ENCODE data around the gene SF3B1.
"Not testable (repeated sequence)": the region's sequence is repeated elsewhere in the genome, so short reads cannot be mapped to it uniquely, and the experiment has no call there.

Gene SF3B1

GRCh38 chr2:197433780-197434438 lies 919 bp downstream of the SF3B1 start:
- DNase-seq, result peak in 1 of 2 donors; percentile 15
- WGBS (ENCODE audit: extremely low coverage, insufficient coverage, insufficient read length), result no CpG with 5 or more reads among the region's 11 CpGs

GRCh38 chr2:197432527-197432926 lies 2.3 kb downstream of the SF3B1 start:
- H3K4me1 ChIP-seq (ENCODE audit: control insufficient read depth in 1 of 2, insufficient read depth in 2 of 2, low read length in 2 of 2); H4K8ac ChIP-seq (ENCODE audit: low read depth, low read length); H2BK120ac ChIP-seq (ENCODE audit: insufficient read depth, low read length, poor library complexity); H2BK12ac ChIP-seq (ENCODE audit: low read length); H2BK5ac ChIP-seq (ENCODE audit: low read depth, low read length, poor library complexity); H3K4me3 ChIP-seq (ENCODE audit: low read depth, low read length); DNase-seq; H2AFZ ChIP-seq (ENCODE audit: insufficient read depth, low read length, poor library complexity); H3K14ac ChIP-seq (ENCODE audit: low read length); H3K4me2 ChIP-seq (ENCODE audit: low read length); H3K18ac ChIP-seq (ENCODE audit: low read length); H2AK5ac ChIP-seq (ENCODE audit: low read length); H3K79me1 ChIP-seq (ENCODE audit: low read length); H3K36me3 ChIP-seq (ENCODE audit: control insufficient read depth in 1 of 2, insufficient read depth in 2 of 2, low read length in 2 of 2); H4K91ac ChIP-seq (ENCODE audit: low read depth, low read length); H3K27ac ChIP-seq (ENCODE audit: low read depth, low read length); H3K9me3 ChIP-seq (ENCODE audit: insufficient read depth, low read depth, low read length); H4K12ac ChIP-seq (ENCODE audit: low read depth, low read length); H3K23ac ChIP-seq (ENCODE audit: low read length); H3K27me3 ChIP-seq (ENCODE audit: insufficient read depth, low read length); H3K9ac ChIP-seq (ENCODE audit: low read length): not testable (repeated sequence)
- WGBS (ENCODE audit: extremely low coverage, insufficient coverage, insufficient read length), result no CpG with 5 or more reads among the region's 6 CpGs
- Histone ChIP-seq H3K79me2 (ENCODE audit: control insufficient read depth, insufficient read depth, low read length, poor library complexity) (peaks cover 37% of the 10 kb centered on the region), H3K4ac (ENCODE audit: low read depth, low read length) (peak overlapping the region; percentile 96)

More at GRCh38 chr2:197433780-197434438, 919 bp downstream of the SF3B1 start:
- no peak overlapping the region for H3K23ac ChIP-seq (ENCODE audit: low read length)
- H4K12ac ChIP-seq (ENCODE audit: low read depth, low read length), result no peak overlapping the region
- H3K18ac ChIP-seq (ENCODE audit: low read length), result no peak overlapping the region
- H2AK5ac ChIP-seq (ENCODE audit: low read length), result no peak overlapping the region
- no peak overlapping the region for H3K14ac ChIP-seq (ENCODE audit: low read length)
- H3K9ac ChIP-seq (ENCODE audit: low read length), result peak overlapping the region; percentile 28
- H3K4me2 ChIP-seq (ENCODE audit: low read length), result peak overlapping the region; percentile 67
- peaks cover 0 to 3% of the 10 kb centered on the region in 2 experiments for H3K36me3 ChIP-seq (ENCODE audit: control insufficient read depth in 1 of 2, insufficient read depth in 2 of 2, low read length in 2 of 2)
- H4K91ac ChIP-seq (ENCODE audit: low read depth, low read length), result no peak overlapping the region
- H3K27me3 ChIP-seq (ENCODE audit: insufficient read depth, low read length), result no peaks in the 10 kb centered on the region
- H3K9me3 ChIP-seq (ENCODE audit: insufficient read depth, low read depth, low read length), result no peaks in the 10 kb centered on the region
- no peak overlapping the region for H2AFZ ChIP-seq (ENCODE audit: insufficient read depth, low read length, poor library complexity)
- H4K8ac ChIP-seq (ENCODE audit: low read depth, low read length), result no peak overlapping the region
- H3K4me1 ChIP-seq (ENCODE audit: control insufficient read depth in 1 of 2, insufficient read depth in 2 of 2, low read length in 2 of 2), result peaks cover 5% of the 10 kb centered on the region in 2 experiments
- H2BK5ac ChIP-seq (ENCODE audit: low read depth, low read length, poor library complexity), result no peak overlapping the region
- peak overlapping the region; percentile 97 for H3K4ac ChIP-seq (ENCODE audit: low read depth, low read length)
- H3K79me1 ChIP-seq (ENCODE audit: low read length), result peaks cover 10% of the 10 kb centered on the region
- peak overlapping the region; percentile 89 for H3K4me3 ChIP-seq (ENCODE audit: low read depth, low read length)
- no peak overlapping the region for H2BK120ac ChIP-seq (ENCODE audit: insufficient read depth, low read length, poor library complexity)
- H3K79me2 ChIP-seq (ENCODE audit: control insufficient read depth, insufficient read depth, low read length, poor library complexity), result peaks cover 26% of the 10 kb centered on the region
- H3K27ac ChIP-seq (ENCODE audit: low read depth, low read length), result no peak overlapping the region
- H2BK12ac ChIP-seq (ENCODE audit: low read length), result no peak overlapping the region

- Histone ChIP-seq H3K27me3 (ENCODE audit: insufficient read depth, low read length) (no peaks in the 10 kb centered on the region), H3K4me2 (ENCODE audit: low read length) (no peak overlapping the region), H3K79me1 (ENCODE audit: low read length) (peaks cover 10% of the 10 kb centered on the region), H2AFZ (ENCODE audit: insufficient read depth, low read length, poor library complexity) (no peak overlapping the region), H3K14ac (ENCODE audit: low read length) (no peak overlapping the region), H3K79me2 (ENCODE audit: control insufficient read depth, insufficient read depth, low read length, poor library complexity) (peaks cover 37% of the 10 kb centered on the region), H4K8ac (ENCODE audit: low read depth, low read length) (no peak overlapping the region), H2AK5ac (ENCODE audit: low read length) (no peak overlapping the region), H2BK12ac (ENCODE audit: low read length) (no peak overlapping the region), H2BK120ac (ENCODE audit: insufficient read depth, low read length, poor library complexity) (no peak overlapping the region), H2BK5ac (ENCODE audit: low read depth, low read length, poor library complexity) (no peak overlapping the region), H4K91ac (ENCODE audit: low read depth, low read length) (no peak overlapping the region), H3K9me3 (ENCODE audit: insufficient read depth, low read depth, low read length) (no peaks in the 10 kb centered on the region), H3K23ac (ENCODE audit: low read length) (no peak overlapping the region), H3K18ac (ENCODE audit: low read length) (no peak overlapping the region), H3K27ac (ENCODE audit: low read depth, low read length) (no peak overlapping the region), H3K4me1 (ENCODE audit: control insufficient read depth in 1 of 2, insufficient read depth in 2 of 2, low read length in 2 of 2) (peaks cover 5% of the 10 kb centered on the region in 2 experiments), H3K9ac (ENCODE audit: low read length) (no peak overlapping the region), H3K4ac (ENCODE audit: low read depth, low read length) (peak overlapping the region; percentile 94), H3K4me3 (ENCODE audit: low read depth, low read length) (no peak overlapping the region), H3K36me3 (ENCODE audit: control insufficient read depth in 1 of 2, insufficient read depth in 2 of 2, low read length in 2 of 2) (peaks cover 2 to 8% of the 10 kb centered on the region in 2 experiments), H4K12ac (ENCODE audit: low read depth, low read length) (no peak overlapping the region)
- WGBS (ENCODE audit: extremely low coverage, insufficient coverage, insufficient read length), result no CpG with 5 or more reads among the region's 6 CpGs
- DNase-seq, result no peak
Observed at GRCh38 chr2:197431858-197432257, 3.0 kb downstream of the SF3B1 start.

- Histone ChIP-seq H3K9me3 (ENCODE audit: insufficient read depth, low read depth, low read length) (no peaks in the 10 kb centered on the region), H3K27ac (ENCODE audit: low read depth, low read length) (no peak overlapping the region), H3K4me1 (ENCODE audit: control insufficient read depth in 1 of 2, insufficient read depth in 2 of 2, low read length in 2 of 2) (no peaks in the 10 kb centered on the region), H2AK5ac (ENCODE audit: low read length) (no peak overlapping the region), H3K14ac (ENCODE audit: low read length) (no peak overlapping the region), H4K8ac (ENCODE audit: low read depth, low read length) (no peak overlapping the region), H3K9ac (ENCODE audit: low read length) (no peak overlapping the region), H3K23ac (ENCODE audit: low read length) (no peak overlapping the region), H3K79me2 (ENCODE audit: control insufficient read depth, insufficient read depth, low read length, poor library complexity) (peaks cover 36% of the 10 kb centered on the region), H3K4ac (ENCODE audit: low read depth, low read length) (peak overlapping the region; percentile 98), H2AFZ (ENCODE audit: insufficient read depth, low read length, poor library complexity) (no peak overlapping the region), H3K27me3 (ENCODE audit: insufficient read depth, low read length) (no peaks in the 10 kb centered on the region), H2BK120ac (ENCODE audit: insufficient read depth, low read length, poor library complexity) (no peak overlapping the region), H3K18ac (ENCODE audit: low read length) (no peak overlapping the region), H4K12ac (ENCODE audit: low read depth, low read length) (no peak overlapping the region), H3K36me3 (ENCODE audit: control insufficient read depth in 1 of 2, insufficient read depth in 2 of 2, low read length in 2 of 2) (peaks cover 8 to 17% of the 10 kb centered on the region in 2 experiments), H3K4me2 (ENCODE audit: low read length) (no peak overlapping the region), H2BK12ac (ENCODE audit: low read length) (no peak overlapping the region), H4K91ac (ENCODE audit: low read depth, low read length) (no peak overlapping the region), H3K79me1 (ENCODE audit: low read length) (no peaks in the 10 kb centered on the region), H2BK5ac (ENCODE audit: low read depth, low read length, poor library complexity) (no peak overlapping the region), H3K4me3 (ENCODE audit: low read depth, low read length) (no peak overlapping the region)
- no peak for DNase-seq
- WGBS (ENCODE audit: extremely low coverage, insufficient coverage, insufficient read length), result no CpG with 5 or more reads among the region's 3 CpGs
Observed at GRCh38 chr2:197427986-197428385, 6.8 kb downstream of the SF3B1 start.

All from trophoblast cell (in vitro differentiated cells and primary cell).